Renal cortical epithelial cell (primary cell): ENCODE measurements around the gene IQCB1. TPM values are rescaled to one million over a fixed set of nuclear protein-coding genes. Genes with fewer than 3 reads are reported as not detected.
"Not testable (repeated sequence)": the region's sequence is repeated elsewhere in the genome, so short reads cannot be mapped to it uniquely, and the experiment has no call there.

Experiments used
- DNase-seq: peaks from one replicate; pipeline ENCODE4 v3.0.0-alpha.2; 2011; ENCODE audit warnings: low read depth
- total RNA-seq: library from RNA; depleted of rRNA; stranded (reverse); fragments of >200 nt; gene quantifications from 2 replicates; pipeline ENCODE4 v1.2.3, GENCODE V29; 2014

The IQCB1 gene
- total RNA-seq, result 13.5 and 17.7 TPM in 2 replicates

- DNase-seq, result peak; percentile 90
These were observed at the start of gene IQCB1, which contains the start of gene EAF2 for GRCh38 chr3:121834671-121835464. Gene IQCB1, minus strand, starts transcription at chr3:121835060. Its CDS starts 6,100 bp downstream, at chr3:121828960. Gene EAF2, plus strand, starts transcription at chr3:121835209. Its CDS starts 77 bp downstream, at chr3:121835286.

DNA sequence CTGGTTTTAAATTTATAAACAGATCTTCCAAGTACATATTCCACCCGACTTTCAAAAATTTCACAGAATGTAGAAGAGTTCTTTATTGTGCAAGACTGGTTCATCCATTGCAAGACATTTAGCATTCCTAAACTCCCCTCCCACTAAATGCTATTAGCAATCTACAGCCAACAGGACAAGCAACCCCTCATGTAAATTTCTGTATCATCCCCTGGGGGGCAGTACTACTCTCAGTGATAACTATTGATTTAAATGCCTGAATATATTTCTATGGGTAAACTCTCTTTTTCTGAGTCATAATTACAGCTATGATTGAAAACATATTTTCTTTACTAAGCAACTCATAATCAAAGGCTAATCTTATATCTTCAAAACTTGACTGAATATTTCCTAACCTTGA lies 48.6 kb upstream of the IQCB1 start:
- DNase-seq, result peak; percentile 34

GRCh38 chr3:121878411-121878810 lies 43.6 kb upstream of the IQCB1 start:
- DNase-seq, result no peak

- DNase-seq, result peak; percentile 7
These were observed 36.6 kb upstream of the IQCB1 start for GRCh38 chr3:121871430-121871829.

DNA sequence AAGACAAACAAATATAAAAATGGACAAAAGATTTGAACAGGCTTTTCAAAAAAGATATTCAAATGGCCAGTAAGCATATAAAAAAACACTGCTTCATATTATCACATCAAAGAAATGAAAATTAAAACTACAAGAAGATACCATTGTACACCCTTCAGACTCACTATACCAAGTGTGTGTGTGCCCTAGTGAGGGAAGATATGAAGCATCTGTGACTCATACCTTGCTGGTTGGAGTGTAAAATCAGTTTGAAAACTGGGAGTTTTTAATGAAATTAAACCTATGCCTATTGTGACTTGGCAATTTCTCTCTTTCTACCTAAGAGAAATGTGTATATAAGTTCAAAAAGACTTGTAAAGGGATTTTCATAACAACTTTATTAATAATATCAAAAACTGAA lies 35.9 kb upstream of the IQCB1 start:
- no peak for DNase-seq

GRCh38 chr3:121869736-121870135 lies 34.9 kb upstream of the IQCB1 start:
- no peak for DNase-seq

DNA sequence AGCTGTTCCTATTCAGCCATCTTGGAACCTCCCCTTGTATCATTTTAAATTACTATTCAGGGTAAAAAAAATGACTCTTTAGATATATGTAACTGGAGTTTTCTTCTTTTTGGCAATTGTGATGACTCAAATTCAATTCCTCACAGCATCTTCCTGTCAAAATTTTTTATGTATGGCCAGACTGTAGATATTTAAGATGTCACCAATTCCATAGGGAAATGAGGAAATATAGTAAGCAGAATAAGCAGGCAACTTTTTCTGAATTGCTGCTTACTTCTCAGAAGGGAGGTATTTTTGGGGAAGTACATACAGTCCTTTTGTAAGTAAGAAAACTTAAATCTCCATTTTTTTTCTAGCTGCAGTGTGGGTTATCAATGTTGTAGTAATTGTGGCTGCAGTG lies 28.9 kb upstream of the IQCB1 start:
- no peak for DNase-seq

- not testable (repeated sequence) for DNase-seq
These were observed 28.4 kb upstream of the IQCB1 start for GRCh38 chr3:121863247-121863646.

DNA sequence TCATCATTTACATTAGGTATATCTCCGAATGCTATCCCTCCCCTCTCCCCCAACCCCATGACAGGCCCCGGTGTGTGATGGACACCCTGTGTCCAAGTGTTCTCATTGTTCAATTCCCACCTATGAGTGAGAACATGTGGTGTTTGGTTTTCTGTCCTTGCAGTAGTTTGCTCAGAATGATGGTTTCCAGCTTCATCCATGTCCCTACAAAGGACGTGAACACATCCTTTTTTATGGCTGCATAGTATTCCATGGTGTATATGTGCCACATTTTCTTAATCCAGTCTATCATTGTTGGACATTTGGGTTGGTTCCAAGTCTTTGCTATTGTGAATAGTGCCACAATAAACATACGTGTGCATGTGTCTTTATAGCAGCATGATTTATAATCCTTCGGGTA lies 22.9 kb upstream of the IQCB1 start:
- DNase-seq, result not testable (repeated sequence)

DNA sequence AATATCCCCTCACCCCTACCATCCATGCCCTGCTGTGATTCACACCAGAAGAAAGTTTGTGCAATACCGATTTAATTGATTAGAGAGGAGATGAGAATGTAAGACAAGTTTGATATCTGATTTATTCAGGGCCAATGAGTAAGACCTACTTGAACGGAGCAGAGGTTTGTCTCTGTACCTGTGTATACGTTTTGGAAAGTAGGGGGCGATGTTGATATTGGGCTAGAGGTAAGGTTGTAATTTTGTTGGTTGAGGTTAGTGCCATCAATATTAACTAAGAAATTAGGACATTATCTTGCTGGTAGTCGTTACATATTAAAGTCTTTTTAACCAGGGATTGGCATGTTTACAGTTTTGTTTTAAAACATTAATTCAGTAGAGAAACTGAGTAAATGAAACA lies 20.7 kb upstream of the IQCB1 start:
- peak; percentile 43 for DNase-seq

DNA sequence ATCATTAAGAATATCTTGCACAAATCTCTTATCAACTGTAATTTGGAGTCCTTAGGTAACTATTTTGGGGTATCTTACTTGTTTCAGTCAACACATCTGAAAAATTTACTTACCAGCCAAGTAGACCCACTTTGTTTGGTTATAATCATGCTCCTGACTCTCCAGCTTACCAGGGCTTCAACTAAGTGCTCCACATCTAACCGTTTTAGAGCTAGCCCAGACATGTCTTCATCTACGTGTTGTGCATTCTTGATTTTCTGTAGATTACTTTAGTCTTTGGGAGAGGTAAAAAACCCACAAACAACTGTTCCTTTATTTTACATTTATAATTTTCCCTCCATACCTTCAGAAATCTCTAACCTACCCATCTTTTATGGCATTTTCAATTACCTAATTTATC lies 17.4 kb upstream of the IQCB1 start:
- DNase-seq, result no peak

- no peak for DNase-seq
These were observed 10.0 kb upstream of the IQCB1 start for GRCh38 chr3:121844892-121845291.

GRCh38 chr3:121839962-121840361 lies 5.1 kb upstream of the IQCB1 start:
- no peak for DNase-seq

DNA sequence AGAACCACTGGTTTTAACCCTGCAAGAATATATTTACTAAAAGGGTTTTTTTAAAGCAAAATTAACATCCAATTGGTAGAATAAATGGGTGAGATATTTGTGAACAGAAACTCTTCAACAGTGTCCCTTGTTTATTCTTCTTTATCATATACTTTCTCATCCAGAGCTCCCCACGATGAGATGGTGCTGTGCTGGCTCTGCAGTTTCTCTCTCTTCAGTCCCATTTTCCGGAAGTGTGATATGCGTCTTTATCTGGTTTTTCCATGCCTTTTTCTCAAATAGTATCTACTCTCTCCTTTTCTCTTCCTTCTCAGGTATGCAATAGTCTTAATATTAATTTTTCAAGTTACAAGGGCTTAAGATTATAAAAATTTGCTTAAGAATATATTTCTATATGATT lies 1.6 kb upstream of the IQCB1 start:
- no peak for DNase-seq

GRCh38 chr3:121836064-121836463 lies 1.2 kb upstream of the IQCB1 start:
- no peak for DNase-seq

- peak; percentile 6 for DNase-seq
These were observed 573 bp upstream of the IQCB1 start for GRCh38 chr3:121835465-121835801.

DNA sequence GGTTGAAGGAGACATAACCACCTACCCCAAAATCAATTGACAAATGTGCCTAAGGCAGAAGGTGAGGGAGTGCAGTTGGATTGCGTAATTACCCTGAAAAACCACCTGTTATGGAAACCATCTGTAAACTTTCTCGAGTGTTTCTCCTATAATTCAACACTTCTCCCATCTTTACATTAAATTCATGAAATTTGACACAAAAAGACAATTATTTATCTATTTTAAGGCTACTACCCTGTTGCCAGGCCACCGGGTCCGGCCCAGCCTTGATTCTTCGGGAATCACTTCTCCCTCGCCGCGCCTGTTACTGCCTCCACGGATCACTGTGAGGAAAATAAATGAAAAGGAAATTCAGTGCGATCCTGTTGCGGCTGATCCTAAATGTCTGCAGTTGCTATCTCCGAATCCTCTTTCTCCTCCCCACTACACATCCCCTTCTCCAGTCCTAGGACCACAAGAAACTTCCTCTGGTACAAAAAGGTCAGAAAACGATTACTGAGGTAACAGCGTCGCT lies 646 bp downstream of the IQCB1 start:
- peak; percentile 35 for DNase-seq

- DNase-seq, result no peak
These were observed 11.9 kb downstream of the IQCB1 start for GRCh38 chr3:121822973-121823372.

DNA sequence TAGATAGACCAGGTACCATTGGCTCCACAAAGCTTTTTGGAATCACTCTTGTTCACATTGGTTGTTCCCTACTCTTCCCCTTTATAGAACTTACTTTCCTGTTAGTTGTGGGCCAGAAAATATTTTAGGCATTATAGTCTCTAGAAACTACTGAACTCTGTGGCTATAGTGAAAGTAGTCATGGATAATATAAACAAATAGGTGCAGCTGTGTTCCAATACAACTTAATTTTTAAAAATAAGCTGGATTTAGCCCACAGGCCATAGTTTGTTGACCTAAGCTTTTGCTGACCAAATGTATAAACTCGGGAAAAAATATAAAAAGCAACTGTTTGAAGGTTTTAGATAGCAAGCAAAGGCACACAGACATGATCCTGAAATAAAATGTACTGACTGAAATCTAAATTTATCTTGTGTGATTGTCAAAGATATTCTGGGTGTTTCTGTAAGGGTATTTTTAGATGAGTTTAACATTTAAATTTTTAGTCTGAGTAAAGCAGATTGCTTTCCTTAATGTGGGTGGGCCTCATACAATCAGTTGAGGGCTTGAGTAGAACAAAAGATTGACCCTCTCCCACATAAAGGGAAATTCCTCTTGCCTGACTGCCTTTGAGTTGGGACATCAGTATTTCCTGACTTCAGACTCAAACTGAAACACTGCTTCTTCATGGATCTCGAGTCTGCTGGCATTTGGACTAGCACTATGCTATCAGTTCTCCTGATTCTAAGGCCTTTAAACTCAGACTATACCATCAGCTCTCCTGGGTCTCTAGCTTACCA lies 13.2 kb downstream of the IQCB1 start:
- no peak for DNase-seq

DNA sequence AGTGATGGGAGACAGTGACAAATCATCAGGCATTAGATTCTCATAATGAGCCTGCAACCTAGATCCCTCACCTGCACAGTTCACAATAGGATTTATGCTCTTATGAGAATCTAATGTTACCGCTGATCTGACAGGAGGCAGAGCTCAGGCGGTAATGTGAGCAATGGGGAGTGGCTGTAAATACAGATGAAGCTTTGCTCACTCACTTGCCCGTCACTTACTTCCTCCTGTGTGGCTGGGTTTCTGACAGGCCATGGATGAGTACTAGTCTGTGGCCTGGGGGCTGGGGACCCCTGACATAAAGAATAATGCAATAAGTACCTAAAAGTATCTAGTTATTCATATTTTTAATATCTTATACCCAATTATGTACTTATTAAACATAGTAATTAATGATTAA lies 15.6 kb downstream of the IQCB1 start:
- DNase-seq, result no peak

DNA sequence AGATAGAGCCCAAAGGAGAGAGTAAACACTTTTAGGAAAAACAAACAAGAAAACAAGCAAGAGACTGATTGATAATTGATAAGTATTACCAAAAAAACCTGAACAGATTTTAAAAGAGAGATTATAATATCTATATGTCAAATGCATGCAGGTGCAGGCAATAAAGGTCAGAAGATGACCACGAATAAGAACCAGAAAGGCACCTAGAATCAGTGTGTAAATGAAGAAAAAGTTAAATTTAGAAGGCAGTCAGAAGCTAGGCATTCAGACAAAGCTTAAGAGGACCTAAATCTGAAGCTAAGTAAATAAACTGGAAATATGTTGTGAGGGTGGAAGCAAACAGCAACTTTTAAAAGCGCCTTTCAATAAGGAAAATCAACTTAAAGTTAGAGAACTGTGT lies 16.3 kb downstream of the IQCB1 start:
- DNase-seq, result no peak

- no peak for DNase-seq
These were observed 17.1 kb downstream of the IQCB1 start for GRCh38 chr3:121817753-121818152.

GRCh38 chr3:121809249-121809648 lies 25.6 kb downstream of the IQCB1 start:
- no peak for DNase-seq
